Measurements from ENCODE around the gene WNK2.
"Not testable (repeated sequence)": the region's sequence is repeated elsewhere in the genome, so short reads cannot be mapped to it uniquely, and the experiment has no call there.

The WNK2 gene

GRCh38 chr9:93343663-93344062 lies 159.7 kb downstream of the WNK2 start:
- no peak for DNase-seq

- no peak for DNase-seq
These were observed 161.8 kb downstream of the WNK2 start for GRCh38 chr9:93345643-93346230.

- no peak for DNase-seq
These were observed 162.5 kb downstream of the WNK2 start for GRCh38 chr9:93346231-93347112.

GRCh38 chr9:93347371-93347975 lies 163.5 kb downstream of the WNK2 start:
- not testable (repeated sequence) for DNase-seq

- not testable (repeated sequence) for DNase-seq
These were observed 169.7 kb downstream of the WNK2 start for GRCh38 chr9:93353413-93354310.

GRCh38 chr9:93354451-93354850 lies 170.5 kb downstream of the WNK2 start:
- no peak for DNase-seq

- DNase-seq, result no peak
These were observed 171.9 kb downstream of the WNK2 start for GRCh38 chr9:93355827-93356226.

- DNase-seq, result no peak
These were observed 173.7 kb downstream of the WNK2 start for GRCh38 chr9:93357649-93358048.

GRCh38 chr9:93359907-93360306 lies 176.0 kb downstream of the WNK2 start:
- DNase-seq, result not testable (repeated sequence)

GRCh38 chr9:93361995-93362394 lies 178.1 kb downstream of the WNK2 start:
- DNase-seq, result no peak

GRCh38 chr9:93364734-93365426 lies 180.9 kb downstream of the WNK2 start:
- DNase-seq, result no peak

- DNase-seq, result no peak
These were observed 181.6 kb downstream of the WNK2 start for GRCh38 chr9:93365427-93366118.

- DNase-seq, result no peak
These were observed 182.1 kb downstream of the WNK2 start for GRCh38 chr9:93366119-93366447.

GRCh38 chr9:93366486-93366885 lies 182.5 kb downstream of the WNK2 start:
- not testable (repeated sequence) for DNase-seq

GRCh38 chr9:93368437-93368836 lies 184.5 kb downstream of the WNK2 start:
- DNase-seq, result no peak

GRCh38 chr9:93369686-93370085 lies 185.7 kb downstream of the WNK2 start:
- no peak for DNase-seq

Data from NCI-H1092 (cell line).